ENCODE data around the gene CYP3A5.

The CYP3A5 gene

DNA sequence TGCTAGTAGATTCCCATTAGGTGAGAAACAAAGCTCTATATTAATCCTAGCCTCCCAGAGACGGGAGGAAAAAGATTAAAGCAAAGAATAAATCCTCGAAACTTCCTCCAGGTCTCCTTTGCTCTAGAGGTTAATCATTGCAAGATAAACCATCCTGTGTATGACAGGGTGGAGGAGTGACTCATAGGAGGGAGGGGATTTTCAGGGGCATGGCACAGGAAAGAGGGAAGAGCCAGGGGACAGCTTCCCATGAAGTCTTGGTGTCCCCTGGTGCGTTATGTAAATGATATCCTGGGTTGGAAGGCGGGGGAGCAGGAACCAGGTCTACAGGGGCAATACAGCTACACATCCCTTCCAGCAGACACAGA lies 780 bp downstream of the CYP3A5 start:
- no peaks in the 10 kb centered on the region for H3K36me3 ChIP-seq (replicated peaks in 1 of 2; ENCODE audit: control insufficient read depth in 2 of 2, insufficient read depth in 2 of 2, low read length in 2 of 2)
- H4K8ac ChIP-seq (ENCODE audit: low read depth, low read length), result no peak overlapping the region
- no peak overlapping the region for H3K4me2 ChIP-seq (ENCODE audit: insufficient read depth, low read length, poor library complexity, severe bottlenecking)
- no peak overlapping the region for H3K9ac ChIP-seq (ENCODE audit: low read depth, low read length, poor library complexity)
- H3K27me3 ChIP-seq (ENCODE audit: control insufficient read depth in 3 of 3, insufficient read depth in 3 of 3, low read depth in 1 of 3, low read length in 3 of 3), result no peaks in the 10 kb centered on the region
- no peak overlapping the region for H3K14ac ChIP-seq (ENCODE audit: low read length)
- no peak overlapping the region for H3K27ac ChIP-seq (replicated peaks; ENCODE audit: low read length)
- H4K91ac ChIP-seq (ENCODE audit: low read depth, low read length, poor library complexity), result no peak overlapping the region
- no peak overlapping the region for H2AK5ac ChIP-seq (ENCODE audit: low read depth, low read length)
- H2BK12ac ChIP-seq (ENCODE audit: low read length), result no peak overlapping the region
- DNase-seq (ENCODE audit: low spot score), result no peak
- H3K4me3 ChIP-seq (ENCODE audit: low read length in 2 of 2), result no peak overlapping the region
- H2BK15ac ChIP-seq (ENCODE audit: low read length), result no peak overlapping the region
- H3K23ac ChIP-seq (ENCODE audit: low read depth, low read length, poor library complexity), result no peak overlapping the region
- H3K9me3 ChIP-seq (replicated peaks in 1 of 2; ENCODE audit: control insufficient read depth in 2 of 2, insufficient read depth in 1 of 2, low read depth in 1 of 2, low read length in 2 of 2), result peaks cover 0 to 4% of the 10 kb centered on the region in 2 donors
- H3K18ac ChIP-seq (ENCODE audit: low read length), result no peak overlapping the region
- no CpG with 5 or more reads among the region's 4 CpGs for WGBS, 2 donors (ENCODE audit: extremely low coverage in 2 of 2, insufficient read length in 2 of 2, insufficient replicate concordance in 1 of 2)
- H3K4me1 ChIP-seq (ENCODE audit: control insufficient read depth in 2 of 2, insufficient read depth in 1 of 2, low read depth in 1 of 2, low read length in 2 of 2), result no peaks in the 10 kb centered on the region
- no peak overlapping the region for H2BK5ac ChIP-seq (ENCODE audit: low read length)
- H3K4ac ChIP-seq (ENCODE audit: low read length), result no peak overlapping the region
- H2AFZ ChIP-seq (ENCODE audit: low read length), result peak overlapping the region; percentile 41
- no peak overlapping the region for H2BK120ac ChIP-seq (ENCODE audit: low read depth, low read length)
- H3K79me1 ChIP-seq (ENCODE audit: low read depth, low read length), result no peaks in the 10 kb centered on the region

DNA sequence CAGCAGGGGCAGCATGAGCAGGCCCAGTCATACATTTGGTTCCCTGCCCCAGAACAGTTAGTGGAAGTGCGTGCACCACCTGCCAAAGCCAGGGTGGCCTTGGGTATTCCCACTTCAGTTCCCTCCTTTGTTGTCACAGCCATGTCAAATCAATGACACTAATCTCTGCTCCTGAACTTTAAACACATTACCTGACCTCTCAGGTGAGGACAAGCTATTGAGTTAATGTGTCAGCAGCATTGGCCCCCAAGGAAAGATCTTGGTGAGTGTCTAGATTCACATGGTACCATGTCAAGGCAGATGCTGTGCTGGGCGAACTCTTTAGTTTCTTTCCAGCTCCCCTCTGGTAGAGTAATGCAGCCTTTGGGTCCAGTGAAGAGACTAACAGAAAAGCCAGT lies 2.1 kb downstream of the CYP3A5 start:
- Histone ChIP-seq H2BK15ac (ENCODE audit: low read length) (no peak overlapping the region), H2BK5ac (ENCODE audit: low read length) (no peak overlapping the region), H3K18ac (ENCODE audit: low read length) (no peak overlapping the region), H2BK120ac (ENCODE audit: low read depth, low read length) (no peak overlapping the region), H4K91ac (ENCODE audit: low read depth, low read length, poor library complexity) (no peak overlapping the region), H4K8ac (ENCODE audit: low read depth, low read length) (no peak overlapping the region), H3K9me3 (replicated peaks in 1 of 2; ENCODE audit: control insufficient read depth in 2 of 2, insufficient read depth in 1 of 2, low read depth in 1 of 2, low read length in 2 of 2) (peaks cover 0 to 4% of the 10 kb centered on the region in 2 donors), H3K36me3 (replicated peaks in 1 of 2; ENCODE audit: control insufficient read depth in 2 of 2, insufficient read depth in 2 of 2, low read length in 2 of 2) (no peaks in the 10 kb centered on the region), H3K14ac (ENCODE audit: low read length) (no peak overlapping the region), H3K27ac (replicated peaks; ENCODE audit: low read length) (no peak overlapping the region), H3K4me3 (ENCODE audit: low read length in 2 of 2) (no peak overlapping the region), H3K9ac (ENCODE audit: low read depth, low read length, poor library complexity) (no peak overlapping the region), H3K27me3 (ENCODE audit: control insufficient read depth in 3 of 3, insufficient read depth in 3 of 3, low read depth in 1 of 3, low read length in 3 of 3) (no peaks in the 10 kb centered on the region), H2AK5ac (ENCODE audit: low read depth, low read length) (no peak overlapping the region), H3K4me1 (ENCODE audit: control insufficient read depth in 2 of 2, insufficient read depth in 1 of 2, low read depth in 1 of 2, low read length in 2 of 2) (no peaks in the 10 kb centered on the region), H2AFZ (ENCODE audit: low read length) (no peak overlapping the region), H3K23ac (ENCODE audit: low read depth, low read length, poor library complexity) (no peak overlapping the region), H3K4me2 (ENCODE audit: insufficient read depth, low read length, poor library complexity, severe bottlenecking) (no peak overlapping the region), H2BK12ac (ENCODE audit: low read length) (no peak overlapping the region), H3K4ac (ENCODE audit: low read length) (no peak overlapping the region), H3K79me1 (ENCODE audit: low read depth, low read length) (no peaks in the 10 kb centered on the region)
- no CpG with 5 or more reads among the region's 2 CpGs for WGBS, 2 donors (ENCODE audit: extremely low coverage in 2 of 2, insufficient read length in 2 of 2, insufficient replicate concordance in 1 of 2)
- DNase-seq (ENCODE audit: low spot score), result no peak

DNA sequence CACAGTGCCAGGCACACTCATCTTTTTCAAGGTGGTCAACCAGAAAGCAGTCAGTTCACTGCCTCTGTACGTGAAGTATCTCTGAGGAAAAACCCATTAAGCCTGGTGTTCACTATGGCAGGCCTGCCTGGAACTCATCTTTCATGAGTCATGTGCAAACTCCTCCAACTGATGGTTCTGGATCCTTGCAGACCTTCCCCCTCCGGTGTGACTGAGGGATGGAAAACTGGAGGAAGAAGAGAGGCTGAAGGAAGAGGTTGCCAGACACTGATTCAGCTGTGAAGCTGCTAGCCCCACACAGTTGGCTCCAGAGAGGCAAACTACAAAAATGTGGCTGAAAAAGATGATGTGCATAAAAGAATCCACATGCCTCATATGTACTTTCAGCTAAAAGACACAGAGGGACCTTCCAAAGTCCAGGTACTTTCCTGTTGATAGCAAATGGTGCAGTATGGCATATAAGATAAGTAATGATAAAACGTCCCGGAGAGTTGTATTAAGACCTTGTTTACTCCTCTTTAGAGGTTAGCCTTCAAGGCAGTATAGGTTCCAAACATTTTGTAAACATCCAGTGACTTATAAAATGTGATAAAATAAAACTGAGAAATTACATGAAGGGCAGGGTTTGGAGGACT lies 2.7 kb downstream of the CYP3A5 start:
- Histone ChIP-seq H3K23ac (ENCODE audit: low read depth, low read length, poor library complexity) (no peak overlapping the region), H3K79me1 (ENCODE audit: low read depth, low read length) (no peaks in the 10 kb centered on the region), H3K27me3 (ENCODE audit: control insufficient read depth in 3 of 3, insufficient read depth in 3 of 3, low read depth in 1 of 3, low read length in 3 of 3) (no peaks in the 10 kb centered on the region), H2BK5ac (ENCODE audit: low read length) (no peak overlapping the region), H3K36me3 (replicated peaks in 1 of 2; ENCODE audit: control insufficient read depth in 2 of 2, insufficient read depth in 2 of 2, low read length in 2 of 2) (no peaks in the 10 kb centered on the region), H2BK120ac (ENCODE audit: low read depth, low read length) (no peak overlapping the region), H3K27ac (replicated peaks; ENCODE audit: low read length) (no peak overlapping the region), H3K4me2 (ENCODE audit: insufficient read depth, low read length, poor library complexity, severe bottlenecking) (no peak overlapping the region), H3K9ac (ENCODE audit: low read depth, low read length, poor library complexity) (no peak overlapping the region), H3K4ac (ENCODE audit: low read length) (no peak overlapping the region), H2AFZ (ENCODE audit: low read length) (no peak overlapping the region), H2BK12ac (ENCODE audit: low read length) (no peak overlapping the region), H3K18ac (ENCODE audit: low read length) (no peak overlapping the region), H3K14ac (ENCODE audit: low read length) (no peak overlapping the region), H2AK5ac (ENCODE audit: low read depth, low read length) (no peak overlapping the region), H4K91ac (ENCODE audit: low read depth, low read length, poor library complexity) (no peak overlapping the region), H4K8ac (ENCODE audit: low read depth, low read length) (no peak overlapping the region), H3K4me1 (ENCODE audit: control insufficient read depth in 2 of 2, insufficient read depth in 1 of 2, low read depth in 1 of 2, low read length in 2 of 2) (no peaks in the 10 kb centered on the region), H3K9me3 (replicated peaks in 1 of 2; ENCODE audit: control insufficient read depth in 2 of 2, insufficient read depth in 1 of 2, low read depth in 1 of 2, low read length in 2 of 2) (peaks cover 0 to 2% of the 10 kb centered on the region in 2 donors), H3K4me3 (ENCODE audit: low read length in 2 of 2) (no peak overlapping the region), H2BK15ac (ENCODE audit: low read length) (no peak overlapping the region)
- WGBS, 2 donors (ENCODE audit: extremely low coverage in 2 of 2, insufficient read length in 2 of 2, insufficient replicate concordance in 1 of 2), result no CpG with 5 or more reads among the region's 4 CpGs
- no peak for DNase-seq (ENCODE audit: low spot score)

DNA sequence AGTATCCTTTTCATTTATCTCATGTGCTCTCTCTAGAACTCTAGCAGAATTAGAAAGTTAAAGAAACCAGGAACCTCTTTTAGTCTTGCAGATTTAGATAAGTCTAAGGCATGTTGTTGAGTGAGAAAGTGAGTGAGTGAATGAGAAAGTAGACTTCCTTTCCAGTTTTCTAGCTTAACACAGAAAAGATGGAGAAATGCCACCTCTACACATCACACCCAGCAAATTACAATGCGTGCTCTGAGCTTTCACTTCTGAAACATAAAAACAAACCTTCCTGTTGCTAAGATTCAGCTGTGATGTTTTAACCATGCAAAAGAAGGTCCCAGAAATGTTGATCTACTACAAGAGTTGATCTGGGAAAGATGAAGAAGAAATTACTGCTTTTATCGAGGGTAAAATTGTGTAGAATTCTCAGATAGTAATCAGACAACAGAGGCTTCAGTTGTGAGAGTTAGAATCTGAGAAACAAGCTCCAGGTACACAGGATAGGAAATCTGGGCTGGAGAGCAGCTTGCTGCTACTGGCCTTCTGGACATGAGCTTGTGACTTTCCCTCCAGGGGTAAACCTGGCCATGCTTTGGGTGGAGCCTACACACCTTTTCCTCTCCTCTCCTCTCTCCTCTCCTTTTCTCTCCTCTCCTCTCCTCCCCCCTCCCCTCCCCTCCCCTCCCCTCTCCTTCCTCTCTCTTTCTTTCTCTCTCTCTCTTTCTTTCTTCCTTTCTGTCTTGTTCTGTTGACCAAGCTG lies 4.6 kb downstream of the CYP3A5 start:
- WGBS, 2 donors (ENCODE audit: extremely low coverage in 2 of 2, insufficient read length in 2 of 2, insufficient replicate concordance in 1 of 2), result no CpG with 5 or more reads among the region's 2 CpGs
- Histone ChIP-seq H2BK120ac (ENCODE audit: low read depth, low read length) (no peak overlapping the region), H3K4me3 (ENCODE audit: low read length in 2 of 2) (no peak overlapping the region), H3K79me1 (ENCODE audit: low read depth, low read length) (no peaks in the 10 kb centered on the region), H3K4me1 (ENCODE audit: control insufficient read depth in 2 of 2, insufficient read depth in 1 of 2, low read depth in 1 of 2, low read length in 2 of 2) (no peaks in the 10 kb centered on the region), H3K18ac (ENCODE audit: low read length) (no peak overlapping the region), H2AK5ac (ENCODE audit: low read depth, low read length) (no peak overlapping the region), H4K91ac (ENCODE audit: low read depth, low read length, poor library complexity) (no peak overlapping the region), H3K4me2 (ENCODE audit: insufficient read depth, low read length, poor library complexity, severe bottlenecking) (no peak overlapping the region), H3K27ac (replicated peaks; ENCODE audit: low read length) (no peak overlapping the region), H3K27me3 (ENCODE audit: control insufficient read depth in 3 of 3, insufficient read depth in 3 of 3, low read depth in 1 of 3, low read length in 3 of 3) (no peaks in the 10 kb centered on the region), H2AFZ (ENCODE audit: low read length) (no peak overlapping the region), H2BK15ac (ENCODE audit: low read length) (no peak overlapping the region), H3K14ac (ENCODE audit: low read length) (no peak overlapping the region), H3K36me3 (replicated peaks in 1 of 2; ENCODE audit: control insufficient read depth in 2 of 2, insufficient read depth in 2 of 2, low read length in 2 of 2) (no peaks in the 10 kb centered on the region), H2BK5ac (ENCODE audit: low read length) (no peak overlapping the region), H3K9me3 (replicated peaks in 1 of 2; ENCODE audit: control insufficient read depth in 2 of 2, insufficient read depth in 1 of 2, low read depth in 1 of 2, low read length in 2 of 2) (no peaks in the 10 kb centered on the region), H3K9ac (ENCODE audit: low read depth, low read length, poor library complexity) (no peak overlapping the region), H3K23ac (ENCODE audit: low read depth, low read length, poor library complexity) (no peak overlapping the region), H3K4ac (ENCODE audit: low read length) (no peak overlapping the region), H4K8ac (ENCODE audit: low read depth, low read length) (no peak overlapping the region), H2BK12ac (ENCODE audit: low read length) (no peak overlapping the region)
- DNase-seq (ENCODE audit: low spot score), result no peak

Data from neuronal stem cell (in vitro differentiated cells).